Ishikawa (cell line): ENCODE results near the gene PLA2G7.

Experiments used
- CEBPB ChIP-seq: IDR thresholded peaks from 2 replicates; pipeline ENCODE4 v1.6.1; 2012
- CREB1 ChIP-seq: IDR thresholded peaks from 2 replicates; pipeline ENCODE4 v1.6.1; 2012; ENCODE audit warnings: low read depth
- EGR1 ChIP-seq: IDR thresholded peaks from 2 replicates; pipeline ENCODE4 v1.6.1; 2012
- EP300 ChIP-seq: IDR thresholded peaks from 2 replicates; pipeline ENCODE4 v1.6.1; 2012; ENCODE audit warnings: borderline replicate concordance
- RAD21 ChIP-seq: IDR thresholded peaks from 2 replicates; pipeline ENCODE4 v1.6.1; 2012; ENCODE audit warnings: low read depth
- TAF1 ChIP-seq: IDR thresholded peaks from 2 replicates; pipeline ENCODE4 v1.6.1; 2012; ENCODE audit warnings: low read depth, mild to moderate bottlenecking
- TEAD4 ChIP-seq: IDR thresholded peaks from 2 replicates; pipeline ENCODE4 v1.6.1; 2012
- YY1 ChIP-seq: IDR thresholded peaks from 2 replicates; pipeline ENCODE4 v1.6.1; 2012; ENCODE audit warnings: low read depth
- ZBTB7A ChIP-seq: IDR thresholded peaks from 2 replicates; pipeline ENCODE4 v1.6.1; 2012; ENCODE audit warnings: low read depth
- TF ChIP-seq, protein P1 (sequence below): IDR thresholded peaks from 2 replicates; pipeline ENCODE4 v1.6.1; 2012
- TF ChIP-seq, protein P2 (sequence below): IDR thresholded peaks from 2 replicates; pipeline ENCODE4 v1.6.1; 2012; ENCODE audit warnings: low read depth, mild to moderate bottlenecking
- TF ChIP-seq, protein P3 (sequence below): IDR thresholded peaks from 2 replicates; pipeline ENCODE4 v1.6.1; 2012

DNA sequence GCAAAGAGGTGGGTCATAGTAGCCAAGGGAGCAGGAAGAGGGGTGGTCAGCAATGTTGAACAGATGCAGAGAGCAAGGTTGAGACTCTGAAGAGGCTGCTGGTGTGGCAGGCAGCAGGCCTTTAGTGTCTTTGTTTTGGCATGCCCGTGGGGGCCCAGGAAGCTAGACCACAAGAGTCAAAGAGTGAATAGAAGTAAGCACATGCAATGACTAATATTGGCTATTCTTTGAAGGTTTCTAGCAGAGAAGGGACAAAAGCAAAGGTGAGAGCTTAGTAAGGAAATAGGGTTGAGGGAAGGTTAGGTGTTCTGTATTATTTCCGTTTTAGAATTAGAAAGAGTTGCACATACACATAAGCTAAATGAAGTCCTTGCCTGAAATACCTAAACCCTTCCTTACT is 28.7 kb downstream of the PLA2G7 start:
- no peak for TF ChIP-seq ZBTB7A
- TF ChIP-seq EGR1: no peak
- TF ChIP-seq RAD21: no peak
- no peak for TF ChIP-seq TEAD4
- no peak for TF ChIP-seq EP300
- TF ChIP-seq, protein P1, sequence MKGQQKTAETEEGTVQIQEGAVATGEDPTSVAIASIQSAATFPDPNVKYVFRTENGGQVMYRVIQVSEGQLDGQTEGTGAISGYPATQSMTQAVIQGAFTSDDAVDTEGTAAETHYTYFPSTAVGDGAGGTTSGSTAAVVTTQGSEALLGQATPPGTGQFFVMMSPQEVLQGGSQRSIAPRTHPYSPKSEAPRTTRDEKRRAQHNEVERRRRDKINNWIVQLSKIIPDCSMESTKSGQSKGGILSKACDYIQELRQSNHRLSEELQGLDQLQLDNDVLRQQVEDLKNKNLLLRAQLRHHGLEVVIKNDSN: no peak
- TF ChIP-seq, protein P2, sequence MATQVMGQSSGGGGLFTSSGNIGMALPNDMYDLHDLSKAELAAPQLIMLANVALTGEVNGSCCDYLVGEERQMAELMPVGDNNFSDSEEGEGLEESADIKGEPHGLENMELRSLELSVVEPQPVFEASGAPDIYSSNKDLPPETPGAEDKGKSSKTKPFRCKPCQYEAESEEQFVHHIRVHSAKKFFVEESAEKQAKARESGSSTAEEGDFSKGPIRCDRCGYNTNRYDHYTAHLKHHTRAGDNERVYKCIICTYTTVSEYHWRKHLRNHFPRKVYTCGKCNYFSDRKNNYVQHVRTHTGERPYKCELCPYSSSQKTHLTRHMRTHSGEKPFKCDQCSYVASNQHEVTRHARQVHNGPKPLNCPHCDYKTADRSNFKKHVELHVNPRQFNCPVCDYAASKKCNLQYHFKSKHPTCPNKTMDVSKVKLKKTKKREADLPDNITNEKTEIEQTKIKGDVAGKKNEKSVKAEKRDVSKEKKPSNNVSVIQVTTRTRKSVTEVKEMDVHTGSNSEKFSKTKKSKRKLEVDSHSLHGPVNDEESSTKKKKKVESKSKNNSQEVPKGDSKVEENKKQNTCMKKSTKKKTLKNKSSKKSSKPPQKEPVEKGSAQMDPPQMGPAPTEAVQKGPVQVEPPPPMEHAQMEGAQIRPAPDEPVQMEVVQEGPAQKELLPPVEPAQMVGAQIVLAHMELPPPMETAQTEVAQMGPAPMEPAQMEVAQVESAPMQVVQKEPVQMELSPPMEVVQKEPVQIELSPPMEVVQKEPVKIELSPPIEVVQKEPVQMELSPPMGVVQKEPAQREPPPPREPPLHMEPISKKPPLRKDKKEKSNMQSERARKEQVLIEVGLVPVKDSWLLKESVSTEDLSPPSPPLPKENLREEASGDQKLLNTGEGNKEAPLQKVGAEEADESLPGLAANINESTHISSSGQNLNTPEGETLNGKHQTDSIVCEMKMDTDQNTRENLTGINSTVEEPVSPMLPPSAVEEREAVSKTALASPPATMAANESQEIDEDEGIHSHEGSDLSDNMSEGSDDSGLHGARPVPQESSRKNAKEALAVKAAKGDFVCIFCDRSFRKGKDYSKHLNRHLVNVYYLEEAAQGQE: no peak
- no peak for TF ChIP-seq YY1
- TF ChIP-seq TAF1: no peak
- no peak for TF ChIP-seq CEBPB
- TF ChIP-seq CREB1: no peak
- TF ChIP-seq, protein P3, sequence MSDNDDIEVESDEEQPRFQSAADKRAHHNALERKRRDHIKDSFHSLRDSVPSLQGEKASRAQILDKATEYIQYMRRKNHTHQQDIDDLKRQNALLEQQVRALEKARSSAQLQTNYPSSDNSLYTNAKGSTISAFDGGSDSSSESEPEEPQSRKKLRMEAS: no peak
